DMS114 treated with DMSO at 0.1 percent for 48 hours (cell line): ENCODE results near the gene E2F2.

Experiments used
- DNase-seq: peaks from one replicate; lab custom pipeline; 2025; ENCODE audit not compliant: unreplicated experiment; lab: John Stamatoyannopoulos, UW

Gene E2F2

DNA sequence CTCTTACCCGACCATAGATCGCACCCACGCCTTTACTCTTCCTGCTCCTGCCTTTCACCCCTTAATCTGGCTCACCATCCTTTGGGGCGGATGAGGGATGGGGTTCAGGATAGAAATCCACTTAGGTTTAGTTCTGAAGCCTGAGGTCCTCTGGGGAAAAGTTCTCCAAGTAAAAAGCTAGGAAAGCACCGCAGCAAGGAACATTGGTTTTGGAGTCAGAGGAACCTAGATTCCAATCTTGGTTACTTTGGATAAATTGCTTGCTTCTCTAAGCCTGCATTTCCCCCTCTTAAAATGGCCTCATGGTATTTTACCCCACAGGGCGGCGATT, 46.1 kb downstream of the E2F2 start:
- DNase-seq: no peak

- DNase-seq: peak; percentile 88
These were observed 46.6 kb downstream of the E2F2 start for GRCh38 chr1:23484253-23485001.

DNA sequence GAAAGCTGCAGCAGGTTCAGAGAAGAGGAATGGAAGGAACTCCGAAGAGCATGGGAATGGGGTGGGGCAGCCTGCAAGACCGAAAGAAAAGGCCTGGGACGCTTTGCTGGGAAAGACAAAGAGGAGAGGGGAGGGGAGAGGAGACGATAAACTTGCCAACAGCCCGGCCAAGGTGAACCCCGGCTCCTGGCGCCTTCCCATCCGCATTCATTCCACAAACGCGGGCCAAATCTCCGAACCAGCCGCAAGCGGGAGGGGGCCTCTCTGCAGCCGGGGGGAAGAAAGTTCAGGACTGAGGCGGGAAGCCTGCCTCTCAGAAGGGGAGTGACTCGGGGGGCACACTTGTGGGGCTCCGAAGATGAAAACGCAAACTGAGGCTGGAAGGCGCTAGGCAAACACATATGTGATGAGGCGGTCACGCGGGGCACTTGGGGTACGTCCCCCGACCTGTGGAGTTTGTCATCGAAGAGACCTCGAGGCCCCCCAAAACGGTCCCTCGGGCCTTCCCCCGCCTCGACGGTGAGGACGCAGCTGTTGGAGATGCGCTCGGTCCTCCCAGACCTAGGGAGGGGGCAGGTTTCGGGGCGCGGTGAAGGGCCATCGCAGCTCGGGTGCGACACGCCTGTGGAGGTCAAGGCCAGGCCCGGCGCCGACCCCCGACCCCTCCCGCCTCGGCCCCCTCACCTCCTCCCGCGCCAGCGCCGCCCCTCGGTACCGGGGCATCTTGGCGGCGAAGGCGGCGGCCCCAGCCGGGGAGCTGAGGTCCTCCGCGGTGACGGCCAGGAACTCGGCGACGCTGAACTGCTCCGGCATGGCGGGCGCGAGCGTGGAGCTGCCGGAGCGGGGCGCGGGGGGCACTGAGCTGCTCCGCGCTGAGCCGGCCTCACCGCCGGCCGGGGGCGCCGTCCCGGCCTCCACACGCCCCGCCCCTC, 47.4 kb downstream of the E2F2 start, which contains the start of gene ASAP3:
ASAP3 (minus strand) TSS at position 859 of the 932 bp plus-strand sequence; CDS start at position 813, 46 bp downstream.
- no peak for DNase-seq

GRCh38 chr1:23481904-23482303, 49.1 kb downstream of the E2F2 start:
- DNase-seq: no peak

GRCh38 chr1:23481026-23481597, 49.9 kb downstream of the E2F2 start:
- DNase-seq: no peak

- no peak for DNase-seq
These were observed 50.6 kb downstream of the E2F2 start for GRCh38 chr1:23480187-23481025.

- no peak for DNase-seq
These were observed 51.4 kb downstream of the E2F2 start for GRCh38 chr1:23479666-23479941.

DNA sequence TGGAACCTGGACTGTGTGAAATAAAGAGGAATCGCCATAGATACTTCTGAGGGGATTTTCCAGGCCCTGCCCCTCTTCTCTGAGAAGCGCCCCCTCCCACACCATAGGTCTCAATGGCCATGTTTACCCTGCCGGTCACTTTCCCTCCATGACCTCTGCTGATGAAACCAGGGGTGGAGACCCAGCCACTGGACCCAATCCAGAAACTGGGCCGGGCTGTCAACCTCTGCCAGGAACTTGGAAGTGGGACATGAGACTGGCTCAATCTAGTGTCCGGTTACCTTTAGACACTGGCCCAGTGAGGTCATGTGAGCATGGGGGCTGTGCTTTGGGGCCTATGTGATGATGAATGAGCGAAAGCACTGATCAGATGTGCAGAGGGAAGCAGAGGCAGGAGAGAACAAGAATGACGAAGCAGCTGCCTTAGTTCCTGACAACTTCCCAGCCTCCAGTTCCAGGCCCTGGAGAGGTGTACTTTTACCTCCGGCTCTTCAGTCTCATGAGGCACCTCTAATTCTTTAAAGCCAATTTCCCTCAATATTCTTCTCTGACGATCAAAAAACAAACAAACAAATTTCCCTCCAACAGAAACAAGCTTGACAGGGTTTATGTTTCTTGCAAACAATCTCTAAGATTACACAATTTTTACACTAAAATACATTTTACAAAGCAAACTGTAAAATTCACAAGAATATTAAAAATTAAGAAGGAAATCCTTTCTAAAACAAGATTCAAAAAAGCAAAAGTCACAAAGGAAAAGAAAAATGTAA, 52.0 kb downstream of the E2F2 start:
- no peak for DNase-seq

DNA sequence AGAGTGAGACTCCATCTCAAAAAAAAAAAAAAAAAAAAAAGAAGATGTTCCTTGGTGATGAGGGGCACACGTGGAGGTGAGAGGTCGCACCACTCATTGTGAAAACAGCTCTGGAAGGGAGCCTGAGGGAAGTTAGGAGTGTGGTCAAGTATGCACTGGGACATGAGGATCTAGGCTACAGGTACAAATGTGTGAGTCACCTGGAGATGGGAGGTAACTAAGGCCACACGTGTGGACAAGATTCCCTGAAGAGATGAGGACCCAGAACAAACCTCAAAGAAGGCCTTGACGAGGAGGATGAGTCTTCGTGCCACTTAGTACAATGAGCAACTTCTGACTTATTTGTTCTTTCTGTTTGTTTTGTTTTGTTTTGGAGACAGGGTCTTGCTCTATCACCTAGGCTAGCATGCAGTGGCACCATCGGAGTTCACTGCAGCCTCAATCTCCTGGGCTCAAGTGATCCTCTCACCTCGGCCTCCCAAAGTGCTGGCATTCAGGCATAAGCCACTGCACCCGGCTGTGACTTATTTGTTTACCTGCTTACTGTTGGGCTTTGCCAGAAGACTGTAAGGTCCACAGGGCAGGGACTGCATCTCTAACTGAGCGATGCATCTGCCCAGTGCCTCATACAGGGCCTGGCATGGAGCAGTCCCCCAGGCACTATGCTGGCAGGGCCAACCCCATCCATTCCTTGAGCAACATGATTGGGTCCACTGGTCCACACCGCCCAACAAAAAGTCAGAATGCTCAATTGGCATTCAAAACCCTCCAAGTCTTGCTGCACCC, 53.5 kb downstream of the E2F2 start:
- no peak for DNase-seq

- DNase-seq: no peak
These were observed 55.4 kb downstream of the E2F2 start for GRCh38 chr1:23475641-23476040.

GRCh38 chr1:23475134-23475628, 55.9 kb downstream of the E2F2 start:
- no peak for DNase-seq

GRCh38 chr1:23473037-23473800, 57.8 kb downstream of the E2F2 start:
- DNase-seq: no peak

GRCh38 chr1:23472351-23473036, 58.5 kb downstream of the E2F2 start:
- DNase-seq: no peak

DNA sequence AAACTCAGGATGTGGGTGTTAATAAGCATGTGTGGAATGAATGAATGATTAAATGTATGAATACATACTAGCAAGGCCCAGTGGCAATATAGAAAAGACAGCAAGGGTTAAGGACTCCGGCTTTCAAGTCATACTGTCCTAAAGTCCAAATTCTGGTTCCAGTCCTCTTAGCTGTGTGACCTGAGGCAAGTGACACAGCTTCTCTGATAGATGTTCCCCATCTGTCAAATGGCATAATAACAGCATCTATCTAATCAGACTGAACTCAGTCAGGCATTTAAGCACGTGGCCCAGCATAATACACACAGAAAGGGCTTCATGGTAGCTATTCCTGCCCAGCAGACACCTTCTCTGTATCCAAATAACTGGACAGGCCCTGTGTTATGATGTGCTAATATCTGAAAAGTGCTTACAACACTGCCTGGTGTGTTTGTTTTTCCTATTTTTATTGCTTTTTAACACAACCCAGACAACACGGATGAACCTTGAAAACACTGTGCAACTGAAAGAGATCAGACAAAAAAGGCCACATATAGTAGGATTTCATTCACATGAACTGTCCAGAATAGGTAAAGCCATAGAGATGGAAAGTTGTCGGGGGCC, 59.5 kb downstream of the E2F2 start:
- no peak for DNase-seq

GRCh38 chr1:23470282-23471070, 60.6 kb downstream of the E2F2 start:
- DNase-seq: no peak

GRCh38 chr1:23469372-23469982, 61.6 kb downstream of the E2F2 start:
- no peak for DNase-seq
